K562 (cell line): Measurements from ENCODE around the gene DRG1. TPM values are rescaled to one million over a fixed set of nuclear protein-coding genes. Genes with fewer than 3 reads are reported as not detected.

Experiments
- ATAC-seq: fragments of 200-7000 bp; cut with Tn5 transposase; 3 replicates; pipeline ENCODE4 v1.9.1; 2020; ENCODE audit warnings: moderate library complexity
- BruUV-seq: library from RNA; stranded (reverse); fragments of 400-500 nt; replicated peaks from 2 replicates; lab custom pipeline; 2021; lab: Mats Ljungman, UMichigan
- CTCF ChIA-PET: fragments of 300-600 bp; formaldehyde crosslinking; extraction: SDS; loops from one replicate; lab custom pipeline; 2021; ENCODE audit warnings: low intra/inter-chr PET ratio; lab: Yijun Ruan, JAX
- POLR2A ChIA-PET: fragments of 300-600, 350-650 bp; sonication (Branson Sonifier 250); formaldehyde crosslinking; extraction: SDS; loops from one replicate; lab custom pipeline; 2021; ENCODE audit warnings: antibody characterized with exemption, inconsistent platforms; lab: Yijun Ruan, JAX
- DNase-seq, 4 experiments: peaks; one replicate each; pipeline versions ENCODE4 v3.0.0 to v3.0.0-alpha.2; 2011 to 2018; ENCODE audit warnings: low spot score in 3 of 4, mixed read lengths in 3 of 4; ENCODE audit errors: extremely low read depth in 1 of 4
- FAIRE-seq: peaks from 2 replicates; lab custom pipeline; 2011; peaks lifted over from hg19 to GRCh38; lab: Jason Lieb, UNC
- H2AFZ ChIP-seq: 2 replicates; pipeline ENCODE4 v1.6.0; 2011; ENCODE audit warnings: low read depth, low read length, control low read depth, inconsistent platforms
- H3K27ac ChIP-seq: fragments of 200-600 bp; 3 replicates; pipeline ENCODE4 v1.8.0; 2011; ENCODE audit warnings: low read depth, mild to moderate bottlenecking, control low read depth, inconsistent platforms, low read length, moderate library complexity, mixed read lengths; ENCODE audit errors: extremely low read depth
- H3K27me3 ChIP-seq, 2 experiments: fragments of 300-600 bp in 1 of 2; 2 replicates in 1 of 2; 3 replicates in 1 of 2; pipeline versions ENCODE4 v1.6.0 to v1.8.0; 2011; ENCODE audit warnings: inconsistent platforms in 2 of 2, low read length in 2 of 2, mild to moderate bottlenecking in 1 of 2, mixed read lengths in 1 of 2, moderate library complexity in 1 of 2; ENCODE audit not compliant: control insufficient read depth in 2 of 2, insufficient read depth in 2 of 2
- H3K36me3 ChIP-seq: fragments of 300-600 bp; 3 replicates; pipeline ENCODE4 v1.8.0; 2011; ENCODE audit warnings: mild to moderate bottlenecking, low read length, inconsistent platforms; ENCODE audit not compliant: control insufficient read depth, insufficient read depth
- H3K4me1 ChIP-seq, 2 experiments: fragments of 200-600 bp in 1 of 2; replicated peaks in 1 of 2; 2 replicates in 1 of 2; 3 replicates in 1 of 2; pipeline versions ENCODE4 v1.5.1 to v1.8.0; 2011; ENCODE audit warnings: inconsistent platforms in 2 of 2, low read length in 2 of 2, mild to moderate bottlenecking in 1 of 2, mixed read lengths in 1 of 2, moderate library complexity in 1 of 2; ENCODE audit not compliant: control insufficient read depth in 2 of 2, insufficient read depth in 2 of 2
- H3K4me2 ChIP-seq: 2 replicates; pipeline ENCODE4 v1.6.1; 2011; ENCODE audit warnings: low read length, control low read depth, inconsistent platforms, mixed read lengths; ENCODE audit not compliant: insufficient read depth
- H3K4me3 ChIP-seq: fragments of 200-600 bp; sonication (generic), shearing (Covaris generic); 2 replicates; pipeline ENCODE4 v1.5.1; 2016; ENCODE audit warnings: control low read depth, inconsistent platforms
- H3K79me2 ChIP-seq: fragments of 200-600 bp; 3 replicates; pipeline ENCODE4 v1.8.0; 2011; ENCODE audit warnings: low read length, inconsistent platforms; ENCODE audit not compliant: control insufficient read depth, insufficient read depth
- H3K9ac ChIP-seq, 2 experiments: 2 replicates each; pipeline versions ENCODE4 v1.6.0 to v1.6.1; 2011; ENCODE audit warnings: low read depth in 2 of 2, low read length in 2 of 2, control low read depth in 1 of 2, inconsistent platforms in 1 of 2, mild to moderate bottlenecking in 1 of 2, mixed read lengths in 1 of 2; ENCODE audit not compliant: insufficient read depth in 1 of 2
- H3K9me1 ChIP-seq: one replicate; pipeline ENCODE4 v1.6.0; 2011; ENCODE audit warnings: inconsistent platforms, mild to moderate bottlenecking, low read length, moderate library complexity; ENCODE audit not compliant: control insufficient read depth, insufficient read depth
- H3K9me3 ChIP-seq: replicated peaks from 2 replicates; pipeline ENCODE4 v1.5.1; 2011; ENCODE audit warnings: low read depth, low read length, inconsistent platforms; ENCODE audit not compliant: control insufficient read depth, insufficient read depth
- H4K20me1 ChIP-seq: replicated peaks from 2 replicates; pipeline ENCODE4 v1.6.1; 2011; ENCODE audit warnings: low read length, inconsistent platforms, mixed read lengths; ENCODE audit not compliant: control insufficient read depth, insufficient read depth
- CEBPG ChIP-seq, 3 experiments: fragments of 200-800 bp in 1 of 3; sonication (Bioruptor generic) in 1 of 3; sonication (generic) in 1 of 3; formaldehyde crosslinking in 1 of 3; IDR thresholded peaks in 2 of 3; conservative IDR thresholded peaks in 1 of 3; 2 replicates each; pipeline versions ENCODE4 v1.6.1 to v1.8.0; 2016 to 2022; ENCODE audit warnings: missing compliant biosample characterization in 2 of 3, missing genetic modification characterization in 2 of 3, mild to moderate bottlenecking in 1 of 3, missing genetic modification reagents in 1 of 3
- CHD1 ChIP-seq: fragments of 200-600 bp; sonication (generic); IDR thresholded peaks from one replicate; pipeline ENCODE4 v1.6.1; 2012; ENCODE audit warnings: mild to moderate bottlenecking, moderate library complexity, low read length, inconsistent platforms
- FOXP4 ChIP-seq: sonication (generic); formaldehyde crosslinking; IDR thresholded peaks from 2 replicates; pipeline ENCODE4 v1.8.0; 2022; ENCODE audit warnings: mild to moderate bottlenecking, missing genetic modification reagents, borderline replicate concordance
- GABPB2 ChIP-seq: fragments of 250-450 bp; sonication (Bioruptor Pico); conservative IDR thresholded peaks from 2 replicates; pipeline ENCODE4 v1.5.1; 2021; ENCODE audit warnings: mild to moderate bottlenecking
- RBBP5 ChIP-seq: fragments of 200-600 bp; sonication (generic); IDR thresholded peaks from 2 replicates; pipeline ENCODE4 v1.6.1; 2012; ENCODE audit warnings: borderline replicate concordance, mild to moderate bottlenecking, low read length, control low read depth, inconsistent platforms; ENCODE audit not compliant: insufficient read depth, poor library complexity, severe bottlenecking
- SMAD2 ChIP-seq: fragments of 150-350 bp; IDR thresholded peaks from 2 replicates; pipeline ENCODE4 v1.6.1; 2014; ENCODE audit warnings: low read depth, mild to moderate bottlenecking, low read length
- WGBS: fragments of 100-300 bp; shearing (Covaris generic); methylation state at CpG from one replicate; pipeline ENCODE4 v1.1.6; 2016; ENCODE audit warnings: low coverage, mixed read lengths; ENCODE audit not compliant: insufficient coverage; ENCODE audit errors: missing lambda C conversion rate; 5-methylcytosine and 5-hydroxymethylcytosine counted together
- in situ Hi-C: fragments of 300-500 bp; cut with MboI; formaldehyde crosslinking; loops from 4 replicates; pipeline ENCODE4 v1.15.0; 2018; ENCODE audit warnings: inconsistent platforms, mixed read lengths
- intact Hi-C: fragments of 100-400 bp; cut with micrococcal nuclease; formaldehyde crosslinking; loops from 2 replicates; pipeline ENCODE4 v1.14.2; 2022
- polyA plus RNA-seq, 8 experiments: library from polyadenylated mRNA; depleted of rRNA in 4 of 8; stranded (reverse) in 5 of 8; unstranded in 3 of 8; fragments of >200 nt; fragmentation: Nextera tagmentation in 2 of 8; fragmentation: Illumina TruSeq in 1 of 8; extraction: Ambion mirVana in 2 of 8; extraction: Trizol in 1 of 8; gene quantifications; 2 replicates each; pipeline versions ENCODE4 v1.2.1 to v1.2.3, GENCODE V29; 2011 to 2014; ENCODE audit warnings: inconsistent platforms in 1 of 8, missing spikeins in 1 of 8
- total RNA-seq, 7 experiments: library from RNA; depleted of rRNA in 6 of 7; stranded (reverse); fragments of >200 nt in 6 of 7; fragmentation: Illumina TruSeq in 2 of 7; extraction: Trizol in 2 of 7; gene quantifications; 2 replicates each; pipeline versions ENCODE4 v1.2.1 to v1.2.3, GENCODE V29; 2011 to 2021; ENCODE audit warnings: low replicate concordance in 1 of 7

The DRG1 gene
- total and polyA plus RNA-seq, 9 of the 15 experiments (the other 6 are each of a cell fraction or from before 2014, with no cell fraction given), result 76.4 to 211 (median 93.3) TPM

- Histone ChIP-seq H2AFZ (no peak overlapping the region), H3K9me3 (no peaks in the 10 kb centered on the region), H4K20me1 (no peaks in the 10 kb centered on the region), H3K9ac (no peak overlapping the region), H3K9me1 (no peaks in the 10 kb centered on the region), H3K4me3 (no peak overlapping the region), H3K27me3 (no peaks in the 10 kb centered on the region), H3K36me3 (peaks cover 79% of the 10 kb centered on the region; the same call in 2 of the 3 replicates), H3K4me2 (no peak overlapping the region), H3K27ac (no peak overlapping the region), H3K79me2 (no peaks in the 10 kb centered on the region), H3K4me1 (no peaks in the 10 kb centered on the region)
- TF ChIP-seq SMAD2 (no peak), CEBPG (CRISPR knock-in tag; IDR thresholded peaks at IDR 0.05) (no peak), CEBPG (tag; conservative IDR thresholded peaks at IDR 0.05 in 1 of 2, IDR thresholded peaks at IDR 0.05 in 1 of 2) (peak in 1 of 2 experiments; percentile 42; a peak in 1 of 4 replicates)
- POLR2A ChIA-PET, result interaction anchor here (0.6 to 1.0 kb wide), 3 partner anchors 10 to 36 kb away, joined by 3 to 5 read pairs (median 5); no protein-coding TSS in a partner anchor
- CTCF ChIA-PET, result no interaction called here
- BruUV-seq, result no TSS peak
- intact Hi-C loops (no loop called here), in situ Hi-C loops (no loop called here)
- WGBS, result 97% methylated on average over 5 of the region's 5 CpGs
- DNase-seq (no peak), ATAC-seq (no peak), FAIRE-seq (no peak)
Observed at GRCh38 chr22:31431950-31432349, 32.5 kb downstream of the DRG1 start.

- Histone ChIP-seq H3K9me3 (no peaks in the 10 kb centered on the region), H2AFZ (no peak overlapping the region), H3K27ac (no peak overlapping the region), H3K79me2 (no peaks in the 10 kb centered on the region), H3K4me3 (no peak overlapping the region), H3K4me2 (no peak overlapping the region), H3K9ac (no peak overlapping the region), H3K36me3 (peaks cover 86% of the 10 kb centered on the region), H4K20me1 (no peaks in the 10 kb centered on the region), H3K4me1 (peaks cover 0 to 3% of the 10 kb centered on the region in 2 experiments; a peak in 1 of 5 replicates), H3K9me1 (no peaks in the 10 kb centered on the region), H3K27me3 (no peaks in the 10 kb centered on the region)
- in situ Hi-C loops (no loop called here), intact Hi-C loops (no loop called here)
- CTCF ChIA-PET, result no interaction called here
- DNase-seq, result no peak
- WGBS, result 100% methylated on average over 3 of the region's 3 CpGs
- POLR2A ChIA-PET, result interaction anchor here (1.0 to 1.1 kb wide), 2 partner anchors 18 to 27 kb away, joined by 3 to 4 read pairs; no protein-coding TSS in a partner anchor
- ATAC-seq, result no peak
- FAIRE-seq, result no peak
- BruUV-seq, result no TSS peak
- TF ChIP-seq FOXP4 (CRISPR knock-in tag) (no peak), RBBP5 (no peak), GABPB2 (CRISPR knock-in tag) (no peak), CHD1 (no peak)
- TF ChIP-seq, all 486 proteins: peak for 0
Observed at GRCh38 chr22:31436132-31436531, 36.7 kb downstream of the DRG1 start.
